Activated naive CD8-positive, alpha-beta T cell (primary cell): ENCODE results near the gene PABPC4L.

Experiments
- H3K27ac Mint-ChIP-seq: one replicate; pipeline ENCODE4 v1.8.0; 2021; ENCODE audit warnings: mixed read lengths
- H3K27me3 Mint-ChIP-seq: one replicate; pipeline ENCODE4 v1.8.0; 2021; ENCODE audit warnings: mixed read lengths
- H3K36me3 Mint-ChIP-seq: one replicate; pipeline ENCODE4 v1.8.0; 2021; ENCODE audit warnings: mixed read lengths
- H3K4me1 Mint-ChIP-seq: one replicate; pipeline ENCODE4 v1.8.0; 2021; ENCODE audit warnings: low read depth, mixed read lengths
- H3K4me3 Mint-ChIP-seq: one replicate; pipeline ENCODE4 v1.8.0; 2021; ENCODE audit warnings: mild to moderate bottlenecking, mixed read lengths
- H3K9me3 Mint-ChIP-seq: one replicate; pipeline ENCODE4 v1.8.0; 2021; ENCODE audit warnings: low read depth, mixed read lengths

Gene PABPC4L

GRCh38 chr4:134154097-134154496 is 47.5 kb downstream of the PABPC4L start:
- H3K9me3 Mint-ChIP-seq = no peaks in the 10 kb centered on the region
- no peak overlapping the region for H3K4me3 Mint-ChIP-seq
- H3K27ac Mint-ChIP-seq = no peak overlapping the region
- H3K4me1 Mint-ChIP-seq = no peaks in the 10 kb centered on the region
- H3K36me3 Mint-ChIP-seq = no peaks in the 10 kb centered on the region
- no peaks in the 10 kb centered on the region for H3K27me3 Mint-ChIP-seq

GRCh38 chr4:134147941-134148340 is 53.6 kb downstream of the PABPC4L start:
- H3K9me3 Mint-ChIP-seq = peaks cover 3% of the 10 kb centered on the region
- H3K4me1 Mint-ChIP-seq = no peaks in the 10 kb centered on the region
- no peaks in the 10 kb centered on the region for H3K27me3 Mint-ChIP-seq
- no peaks in the 10 kb centered on the region for H3K36me3 Mint-ChIP-seq
- no peak overlapping the region for H3K4me3 Mint-ChIP-seq
- no peak overlapping the region for H3K27ac Mint-ChIP-seq
